Vagina (tissue), 2 donors: ENCODE measurements around the gene ANKRD16.

Experiments
- POLR2A ChIP-seq, 2 donors: fragments of 450-650 bp; IDR thresholded peaks; one replicate each; pipeline ENCODE4 v1.6.1; 2017; ENCODE audit warnings: antibody characterized with exemption in 2 of 2, mild to moderate bottlenecking in 2 of 2, moderate library complexity in 2 of 2
- POLR2AphosphoS5 ChIP-seq, 2 donors: sonication (generic); formaldehyde crosslinking; IDR thresholded peaks; one replicate each; pipeline ENCODE4 v1.9.0; 2017; ENCODE audit warnings: antibody characterized with exemption in 2 of 2, mild to moderate bottlenecking in 2 of 2, low read depth in 1 of 2; ENCODE audit not compliant: insufficient read depth in 1 of 2
- TF ChIP-seq, protein P1 (sequence below), 3 experiments: fragments of 450-650 bp in 2 of 3; fragments of 200-600 bp in 1 of 3; sonication (generic) in 1 of 3; IDR thresholded peaks; one replicate each; pipeline ENCODE4 v1.5.1; 2017 to 2019; ENCODE audit warnings: antibody characterized with exemption in 3 of 3, mild to moderate bottlenecking in 2 of 3, moderate library complexity in 2 of 3

DNA sequence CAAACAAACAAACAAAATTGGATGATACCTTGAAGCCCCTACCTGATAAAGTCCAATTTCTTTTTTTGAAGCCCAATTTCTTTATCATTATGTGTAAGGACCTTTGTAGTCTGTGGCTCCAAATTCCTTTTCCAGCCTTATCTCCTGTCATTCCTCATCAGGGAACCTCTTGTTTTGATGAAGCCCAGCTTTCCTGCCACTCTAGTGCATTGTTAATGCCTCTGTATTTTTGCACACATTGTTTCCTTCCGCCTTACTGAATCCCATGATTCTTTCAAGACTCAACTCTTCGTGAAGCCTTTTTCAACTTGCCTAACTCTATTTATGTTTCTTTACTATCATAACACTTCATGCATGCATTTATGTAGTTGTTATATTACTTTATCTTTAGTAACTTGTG, 3.6 kb upstream of the ANKRD16 start:
- no peak for TF ChIP-seq POLR2A (IDR thresholded peaks at IDR 0.05)
- TF ChIP-seq POLR2AphosphoS5 (IDR thresholded peaks at IDR 0.05; ENCODE audit: insufficient read depth in 1 of 2, low read depth in 1 of 2) = no peak
- TF ChIP-seq, protein P1, sequence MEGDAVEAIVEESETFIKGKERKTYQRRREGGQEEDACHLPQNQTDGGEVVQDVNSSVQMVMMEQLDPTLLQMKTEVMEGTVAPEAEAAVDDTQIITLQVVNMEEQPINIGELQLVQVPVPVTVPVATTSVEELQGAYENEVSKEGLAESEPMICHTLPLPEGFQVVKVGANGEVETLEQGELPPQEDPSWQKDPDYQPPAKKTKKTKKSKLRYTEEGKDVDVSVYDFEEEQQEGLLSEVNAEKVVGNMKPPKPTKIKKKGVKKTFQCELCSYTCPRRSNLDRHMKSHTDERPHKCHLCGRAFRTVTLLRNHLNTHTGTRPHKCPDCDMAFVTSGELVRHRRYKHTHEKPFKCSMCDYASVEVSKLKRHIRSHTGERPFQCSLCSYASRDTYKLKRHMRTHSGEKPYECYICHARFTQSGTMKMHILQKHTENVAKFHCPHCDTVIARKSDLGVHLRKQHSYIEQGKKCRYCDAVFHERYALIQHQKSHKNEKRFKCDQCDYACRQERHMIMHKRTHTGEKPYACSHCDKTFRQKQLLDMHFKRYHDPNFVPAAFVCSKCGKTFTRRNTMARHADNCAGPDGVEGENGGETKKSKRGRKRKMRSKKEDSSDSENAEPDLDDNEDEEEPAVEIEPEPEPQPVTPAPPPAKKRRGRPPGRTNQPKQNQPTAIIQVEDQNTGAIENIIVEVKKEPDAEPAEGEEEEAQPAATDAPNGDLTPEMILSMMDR (IDR thresholded peaks at IDR 0.05) = no peak
